Effector CD4-positive, alpha-beta T cell (primary cell): Measurements from ENCODE around the gene DAD1.

Experiments used
- DNase-seq: peaks from one replicate; pipeline ENCODE4 v3.0.0-alpha.2; 2020

DAD1 gene

DNA sequence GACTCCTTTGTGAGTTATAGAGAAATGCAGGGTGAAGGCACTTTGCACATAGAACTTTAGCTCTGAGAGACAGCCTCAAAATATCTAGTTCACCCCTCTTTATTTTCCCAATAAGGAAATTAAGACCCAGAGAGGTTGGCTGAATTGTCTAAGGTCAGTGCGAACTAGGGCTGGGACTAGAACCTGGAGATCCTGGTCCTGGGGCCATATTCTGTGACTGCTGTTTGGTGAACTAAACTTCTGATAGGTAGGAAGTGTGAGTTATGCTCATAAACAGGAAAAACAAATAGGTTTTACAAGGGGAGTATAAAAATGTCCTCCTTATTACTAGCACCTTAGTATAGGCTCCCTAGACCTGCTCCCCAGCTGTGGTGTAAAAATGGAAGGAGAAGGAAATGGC is 53.9 kb downstream of the DAD1 start:
- no peak for DNase-seq

DNA sequence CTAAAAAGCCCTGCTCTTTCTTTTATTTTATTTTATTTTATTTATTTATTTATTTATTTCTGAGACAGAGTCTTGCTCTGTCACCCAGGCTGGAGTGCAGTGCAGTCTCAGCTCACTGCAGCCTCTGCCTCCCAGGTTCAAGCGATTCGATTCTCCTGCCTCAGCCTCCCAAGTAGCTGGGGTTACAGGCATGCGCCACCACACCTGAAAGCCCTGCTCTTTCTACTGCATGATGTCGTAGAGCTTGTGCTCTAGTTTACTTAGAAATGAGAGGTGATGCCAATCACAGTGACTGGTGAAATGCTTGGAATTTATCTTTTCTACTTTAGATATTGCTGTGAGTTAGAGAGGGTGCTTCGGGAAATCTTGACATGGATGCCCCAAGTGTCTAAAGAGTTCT is 54.5 kb downstream of the DAD1 start:
- DNase-seq = no peak

DNA sequence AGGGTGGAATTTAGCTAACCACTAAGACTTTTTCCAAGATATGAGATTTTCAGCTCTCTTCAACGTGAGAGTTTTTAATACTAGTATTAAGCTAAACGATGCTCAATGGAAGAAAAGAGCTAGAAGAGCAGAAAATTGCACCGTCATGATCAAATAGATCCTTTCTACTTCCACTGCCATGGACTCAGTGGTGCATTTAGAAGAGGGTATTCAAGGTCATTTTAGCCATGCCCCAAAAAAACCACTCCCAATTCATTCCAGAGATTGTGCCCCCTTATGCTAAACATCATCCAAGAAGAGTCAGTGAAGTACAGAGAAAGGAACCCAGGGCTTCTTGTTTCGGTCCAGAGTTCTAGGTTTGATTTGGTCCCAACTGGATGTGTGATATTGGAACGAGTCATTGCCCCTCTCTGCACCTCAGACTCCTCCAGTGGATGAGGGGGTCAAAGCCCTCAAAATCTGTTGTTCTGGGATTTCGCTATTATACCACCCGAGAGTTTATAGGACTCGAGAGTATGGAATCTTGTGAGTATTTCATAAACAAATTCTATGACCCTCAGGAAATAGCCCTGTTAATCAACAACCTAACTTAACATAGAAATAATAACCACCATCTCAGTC is 55.2 kb downstream of the DAD1 start:
- DNase-seq = no peak

DNA sequence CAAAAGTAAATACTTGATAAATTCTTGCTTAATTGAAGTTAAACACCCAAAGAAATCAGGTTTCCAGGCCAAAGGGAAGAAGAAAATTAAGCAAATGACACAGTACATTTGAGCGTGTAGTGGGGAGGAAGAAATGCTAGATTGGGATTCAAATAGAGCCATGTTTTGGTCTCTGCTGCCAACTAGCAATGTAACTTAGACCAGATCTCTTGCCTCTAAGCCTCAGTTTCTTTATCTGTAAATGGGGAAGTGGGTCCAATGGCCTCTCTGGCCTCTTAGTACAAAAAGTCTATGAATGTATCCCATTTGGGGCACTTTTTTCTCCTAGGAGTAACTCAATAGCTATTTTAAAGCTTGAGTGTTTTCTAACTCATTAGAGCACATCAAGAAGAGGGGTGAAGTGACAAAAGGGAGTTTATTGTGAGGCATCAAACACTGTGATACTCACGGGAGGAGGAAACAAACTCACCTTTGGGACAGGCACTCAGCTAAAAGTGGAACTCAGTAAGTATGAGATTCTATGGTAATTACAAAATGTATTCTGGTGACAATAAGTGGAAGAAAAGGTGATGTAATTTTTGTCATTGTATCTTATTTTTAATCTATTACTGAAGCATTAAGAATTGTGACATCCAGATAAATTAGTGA is 55.8 kb downstream of the DAD1 start:
- DNase-seq = no peak

- no peak for DNase-seq
Observed at GRCh38 chr14:22532345-22533056, 56.5 kb downstream of the DAD1 start.

DNA sequence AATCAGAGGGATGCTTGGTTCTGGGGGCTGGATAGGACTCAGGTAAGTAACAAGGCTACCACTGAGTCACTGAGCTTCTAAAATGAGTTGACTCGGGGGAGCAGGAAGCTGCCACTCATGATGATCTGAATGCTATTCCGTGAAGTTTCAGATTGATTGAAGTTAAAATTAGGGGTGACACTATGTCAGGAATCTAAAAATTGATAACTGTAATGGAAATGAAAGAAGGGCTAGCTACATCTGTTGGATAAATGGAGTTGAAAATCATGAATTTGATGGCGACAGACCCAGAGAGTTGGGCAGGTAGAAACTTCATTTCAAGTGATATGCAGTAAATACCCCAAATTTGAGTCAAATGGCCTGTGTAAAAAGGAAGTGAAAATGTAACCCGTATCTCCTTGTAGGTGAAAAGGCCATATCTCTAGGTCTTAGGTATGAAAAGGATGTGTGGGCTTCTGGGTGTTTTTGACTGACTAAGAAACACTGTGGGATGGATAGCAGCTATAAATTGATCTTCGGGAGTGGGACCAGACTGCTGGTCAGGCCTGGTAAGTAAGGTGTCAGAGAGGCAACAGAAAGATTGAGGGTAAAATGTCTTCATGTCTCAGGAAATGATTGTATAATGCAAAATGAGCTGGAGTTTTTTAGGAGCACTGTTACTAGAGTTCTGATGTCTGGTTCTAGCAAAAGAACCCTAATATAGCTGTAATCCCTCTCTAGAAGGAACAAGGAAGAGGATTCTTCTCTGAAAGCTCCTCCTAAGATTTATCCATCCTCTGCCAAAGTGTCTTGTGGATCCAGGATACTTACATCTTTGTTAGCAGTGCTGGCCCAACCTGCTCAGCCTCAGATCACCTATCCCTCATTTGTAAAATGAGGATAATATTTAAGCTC is 57.3 kb downstream of the DAD1 start:
- no peak for DNase-seq

DNA sequence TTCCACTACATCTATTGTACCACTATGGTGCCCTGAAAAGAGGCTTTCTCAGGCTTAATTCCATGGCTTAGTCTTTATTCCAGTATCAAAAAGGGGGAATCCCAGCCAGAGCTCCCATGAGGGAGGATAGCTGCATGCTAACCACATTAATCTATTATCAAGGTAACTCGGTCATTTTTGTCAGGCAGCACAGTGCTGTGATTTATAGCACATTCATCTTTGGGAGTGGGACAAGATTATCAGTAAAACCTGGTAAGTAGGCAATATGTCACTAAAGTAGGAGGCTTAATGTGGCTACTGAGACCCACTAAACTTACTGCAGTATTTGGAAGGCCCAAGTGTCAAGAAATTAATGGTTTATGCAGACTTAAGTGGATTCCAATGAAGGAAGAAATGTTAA is 58.9 kb downstream of the DAD1 start:
- no peak for DNase-seq

DNA sequence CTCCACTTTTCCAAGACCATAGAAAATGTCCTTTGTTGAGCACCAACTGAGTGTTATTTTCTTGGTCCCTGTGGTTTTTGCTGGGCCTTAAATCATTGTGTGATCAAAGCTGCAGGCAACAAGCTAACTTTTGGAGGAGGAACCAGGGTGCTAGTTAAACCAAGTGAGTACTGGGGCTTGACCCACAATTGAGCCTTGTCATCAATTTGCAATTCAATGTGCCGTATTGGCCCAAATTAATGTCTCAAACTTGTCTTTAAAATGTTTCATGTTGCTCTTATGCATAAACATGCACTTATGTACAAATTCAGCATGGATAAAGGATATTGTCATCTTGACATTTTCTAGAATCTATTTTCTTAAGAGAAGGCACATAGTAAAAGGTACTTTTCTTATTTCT is 62.3 kb downstream of the DAD1 start:
- no peak for DNase-seq

GRCh38 chr14:22526218-22526617 is 62.8 kb downstream of the DAD1 start:
- no peak for DNase-seq

DNA sequence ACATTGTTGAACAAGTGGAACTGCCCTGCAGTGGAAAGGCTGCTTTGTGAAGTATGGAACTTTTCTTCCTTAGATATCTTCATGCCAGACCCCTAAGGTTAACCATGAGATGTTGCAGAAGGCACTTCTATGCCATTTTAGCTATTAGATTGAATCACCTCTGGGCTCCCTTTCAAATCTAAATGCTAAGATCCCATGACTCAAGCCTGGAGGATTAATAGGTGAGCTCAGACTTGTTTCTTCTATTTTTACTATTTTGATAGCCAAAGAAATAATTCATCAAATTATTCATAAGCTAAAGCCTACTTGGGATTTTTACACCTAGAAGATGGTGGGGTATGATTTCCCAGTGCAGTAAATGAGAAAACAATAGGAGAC is 64.3 kb downstream of the DAD1 start:
- no peak for DNase-seq

DNA sequence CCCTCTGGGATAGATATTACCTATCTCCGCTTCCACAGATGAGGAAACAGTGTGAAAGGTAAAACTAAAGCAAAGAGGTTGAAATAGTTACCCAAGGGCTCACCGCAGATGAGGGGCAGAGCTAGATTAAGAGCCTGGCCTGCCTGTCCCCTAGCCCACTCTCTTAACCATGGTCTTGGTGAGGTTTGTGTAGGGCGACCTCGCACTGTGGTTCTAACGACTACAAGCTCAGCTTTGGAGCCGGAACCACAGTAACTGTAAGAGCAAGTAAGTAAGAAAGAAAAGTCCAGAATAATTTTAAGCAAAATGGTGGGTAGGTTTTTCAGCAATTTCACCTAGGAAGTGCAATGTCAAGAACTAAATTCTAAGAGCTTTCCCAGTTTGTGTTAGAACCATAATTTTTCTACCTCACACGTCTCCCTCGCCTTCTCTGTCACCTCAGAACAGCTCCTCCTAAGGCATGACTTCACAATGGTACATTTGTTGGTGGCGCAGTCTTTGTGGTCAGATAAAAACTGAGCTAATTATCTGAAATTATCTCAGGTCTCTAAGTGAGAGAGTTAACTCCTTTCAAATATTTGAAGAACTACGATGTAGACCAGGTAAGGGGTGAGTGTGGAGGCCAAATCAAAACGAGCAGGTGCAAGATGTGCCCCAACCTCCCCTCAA is 64.8 kb downstream of the DAD1 start:
- DNase-seq = no peak

- DNase-seq = no peak
Observed at GRCh38 chr14:22523283-22523682, 65.7 kb downstream of the DAD1 start.

DNA sequence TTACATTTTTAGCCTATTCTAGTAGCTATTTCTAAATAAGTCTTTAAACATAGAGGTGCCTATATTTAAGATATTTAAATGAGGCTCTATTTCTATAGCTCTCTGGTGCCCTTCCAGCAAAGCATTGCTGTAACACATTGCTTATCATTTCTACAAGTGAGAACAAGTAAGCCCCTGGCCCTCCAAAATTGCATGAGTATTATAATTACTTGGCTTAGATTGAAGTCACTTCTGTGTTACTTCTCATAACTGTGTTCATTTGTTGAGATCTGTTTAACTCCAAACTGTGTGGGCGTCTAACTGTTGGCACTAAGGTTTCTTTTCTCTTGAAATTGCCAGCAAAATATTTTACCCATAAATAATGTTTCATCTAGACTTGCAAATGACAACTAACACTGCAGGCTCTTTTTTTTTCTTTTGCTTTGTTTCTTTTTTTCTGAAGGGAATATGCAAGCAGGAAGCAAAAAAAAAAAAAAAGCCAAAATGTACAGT is 66.5 kb downstream of the DAD1 start:
- DNase-seq = no peak

- DNase-seq = no peak
Observed at GRCh38 chr14:22521449-22522239, 67.4 kb downstream of the DAD1 start.

GRCh38 chr14:22520796-22521195 is 68.2 kb downstream of the DAD1 start:
- DNase-seq = no peak

DNA sequence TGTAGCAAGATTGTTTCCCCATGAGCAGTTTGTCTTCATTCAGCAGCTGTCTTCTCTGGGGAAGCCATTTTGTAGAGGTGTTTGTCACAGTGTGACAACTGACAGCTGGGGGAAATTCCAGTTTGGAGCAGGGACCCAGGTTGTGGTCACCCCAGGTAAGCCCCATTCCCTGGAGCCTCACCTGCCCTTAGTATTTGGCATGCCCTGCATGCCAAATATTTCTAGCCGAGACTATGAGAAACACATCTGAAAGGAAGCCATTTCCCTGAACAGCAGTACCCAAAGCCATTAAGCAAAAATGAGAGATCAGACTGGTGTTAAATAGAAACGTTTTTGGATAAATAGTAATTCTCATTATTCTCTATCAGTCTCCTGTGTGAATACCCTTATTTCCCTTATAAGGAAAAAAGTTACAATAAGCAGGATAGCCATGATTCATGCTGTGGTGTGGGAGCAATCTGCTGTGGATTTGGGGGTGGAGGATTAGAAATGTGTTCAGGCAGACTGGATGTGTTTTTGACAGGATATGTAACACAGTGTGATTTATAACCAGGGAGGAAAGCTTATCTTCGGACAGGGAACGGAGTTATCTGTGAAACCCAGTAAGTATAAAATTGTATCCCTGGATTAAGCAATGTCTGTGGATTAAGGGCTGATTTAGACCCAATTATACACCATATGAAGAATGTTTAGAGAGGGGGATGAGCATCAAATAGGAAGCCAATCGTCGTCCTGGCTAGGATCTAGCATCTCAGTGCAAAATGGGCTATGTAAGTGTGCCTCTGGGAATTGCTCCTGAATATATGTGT is 68.9 kb downstream of the DAD1 start:
- no peak for DNase-seq

- DNase-seq = no peak
Observed at GRCh38 chr14:22518073-22518472, 71.0 kb downstream of the DAD1 start.

GRCh38 chr14:22517117-22517720 is 71.8 kb downstream of the DAD1 start:
- no peak for DNase-seq

- no peak for DNase-seq
Observed at GRCh38 chr14:22515929-22516328, 73.1 kb downstream of the DAD1 start.
